ENCODE results near the gene MTUS2.

- TF ChIP-seq SUZ12 (IDR thresholded peaks at IDR 0.05; ENCODE audit: extremely low read depth, insufficient read depth, insufficient read length), result no peak
- no peak for TF ChIP-seq YY1 (IDR thresholded peaks at IDR 0.05; ENCODE audit: insufficient read depth, insufficient read length)
- TF ChIP-seq ZNF274 (IDR thresholded peaks at IDR 0.05; ENCODE audit: low read depth, low read length), result no peak
Measured at GRCh38 chr13:29104461-29104860, 284.3 kb downstream of the MTUS2 start.
